SK-MEL-5 (cell line): ENCODE data around the gene HRC. TPM values are rescaled to one million over a fixed set of nuclear protein-coding genes. Genes with fewer than 3 reads are reported as not detected.
"Not testable (repeated sequence)": the region's sequence is repeated elsewhere in the genome, so short reads cannot be mapped to it uniquely, and the experiment has no call there.

Experiments used
- DNase-seq: peaks from one replicate; pipeline ENCODE4 v3.0.0-alpha.2; 2016; ENCODE audit warnings: low read depth, low spot score
- in situ Hi-C: cut with HindIII; loops from 2 replicates; pipeline ENCODE4 v1.10.0; 2016; ENCODE audit warnings: low sequenced_read_pairs, high pct_unique_total_duplicates, low pct_unique_long_range_greater_than_20kb
- total RNA-seq: library from RNA; depleted of rRNA; stranded (reverse); fragments of >200 nt; shearing (Covaris generic); gene quantifications from 2 replicates; pipeline ENCODE4 v1.2.3, GENCODE V29; 2014

The HRC gene
- total RNA-seq, 1 experiment from 2014 or later = not detected

- DNase-seq, in situ Hi-C loops: not testable (repeated sequence)
These were observed 8.8 kb downstream of the HRC start for GRCh38 chr19:49146408-49146770.

- DNase-seq = peak; percentile 90
- in situ Hi-C loops = no loop called here
These were observed 9.4 kb downstream of the HRC start for GRCh38 chr19:49145573-49146407.

- in situ Hi-C loops = no loop called here
- peak; percentile 94 for DNase-seq
These were observed 12.3 kb downstream of the HRC start for GRCh38 chr19:49142866-49143335.

- DNase-seq = no peak
- in situ Hi-C loops = no loop called here
These were observed 13.8 kb downstream of the HRC start for GRCh38 chr19:49141352-49141751.

- no peak for DNase-seq
- in situ Hi-C loops = no loop called here
These were observed 14.2 kb downstream of the HRC start for GRCh38 chr19:49140951-49141350.

GRCh38 chr19:49136771-49137171, 18.4 kb downstream of the HRC start:
- in situ Hi-C loops = no loop called here
- DNase-seq = no peak

- in situ Hi-C loops = no loop called here
- DNase-seq = no peak
These were observed 19.5 kb downstream of the HRC start for GRCh38 chr19:49135686-49136085.

GRCh38 chr19:49133621-49134454, 21.4 kb downstream of the HRC start:
- in situ Hi-C loops = no loop called here
- no peak for DNase-seq

GRCh38 chr19:49132974-49133609, 22.1 kb downstream of the HRC start:
- in situ Hi-C loops = no loop called here
- DNase-seq = no peak

- in situ Hi-C loops = no loop called here
- DNase-seq = no peak
These were observed 24.9 kb downstream of the HRC start for GRCh38 chr19:49130325-49130724.

GRCh38 chr19:49129238-49129583, 26.0 kb downstream of the HRC start:
- in situ Hi-C loops = no loop called here
- DNase-seq = no peak

- no peak for DNase-seq
- in situ Hi-C loops = no loop called here
These were observed 26.5 kb downstream of the HRC start for GRCh38 chr19:49128545-49129237.

GRCh38 chr19:49127674-49128544, 27.3 kb downstream of the HRC start:
- in situ Hi-C loops = no loop called here
- DNase-seq = peak; percentile 97

- in situ Hi-C loops, DNase-seq: not testable (repeated sequence)
These were observed 28.0 kb downstream of the HRC start for GRCh38 chr19:49127225-49127624.

- no peak for DNase-seq
- in situ Hi-C loops = no loop called here
These were observed 28.6 kb downstream of the HRC start for GRCh38 chr19:49126575-49126974.

- in situ Hi-C loops = no loop called here
- no peak for DNase-seq
These were observed 30.0 kb downstream of the HRC start for GRCh38 chr19:49125025-49125731.
